Measurements from ENCODE around the gene RASA2.
A peak's percentile ranks its signal among the peaks of the same experiment; 100 is the strongest.
"Not testable (repeated sequence)": the region's sequence is repeated elsewhere in the genome, so short reads cannot be mapped to it uniquely, and the experiment has no call there.

Gene RASA2

GRCh38 chr3:141594357-141594756 lies 107.5 kb downstream of the RASA2 start:
- DNase-seq, result no peak

GRCh38 chr3:141597931-141598330 lies 111.1 kb downstream of the RASA2 start:
- no peak for DNase-seq

GRCh38 chr3:141600331-141600730 lies 113.5 kb downstream of the RASA2 start:
- DNase-seq, result no peak

GRCh38 chr3:141602706-141603105 lies 115.9 kb downstream of the RASA2 start:
- no peak for DNase-seq

GRCh38 chr3:141603473-141604035 lies 116.7 kb downstream of the RASA2 start:
- DNase-seq, result no peak

GRCh38 chr3:141605883-141606282 lies 119.1 kb downstream of the RASA2 start:
- no peak for DNase-seq

GRCh38 chr3:141608438-141608837 lies 121.6 kb downstream of the RASA2 start:
- no peak for DNase-seq

- no peak for DNase-seq
These were observed 124.1 kb downstream of the RASA2 start for GRCh38 chr3:141610939-141611338.

GRCh38 chr3:141618103-141618910 lies 131.5 kb downstream of the RASA2 start:
- no peak for DNase-seq

GRCh38 chr3:141618938-141619337 lies 132.1 kb downstream of the RASA2 start:
- DNase-seq, result no peak

- no peak for DNase-seq
These were observed 132.6 kb downstream of the RASA2 start for GRCh38 chr3:141619450-141619849.

- DNase-seq, result no peak
These were observed 136.9 kb downstream of the RASA2 start for GRCh38 chr3:141623691-141624090.

- no peak for DNase-seq
These were observed 138.7 kb downstream of the RASA2 start for GRCh38 chr3:141625506-141625905.

- DNase-seq, result not testable (repeated sequence)
These were observed 141.5 kb downstream of the RASA2 start for GRCh38 chr3:141628334-141628733.

GRCh38 chr3:141628868-141629441 lies 142.1 kb downstream of the RASA2 start:
- DNase-seq, result not testable (repeated sequence)

GRCh38 chr3:141629976-141630375 lies 143.1 kb downstream of the RASA2 start:
- no peak for DNase-seq

GRCh38 chr3:141632779-141633374 lies 146.1 kb downstream of the RASA2 start:
- no peak for DNase-seq

- no peak for DNase-seq
These were observed 155.4 kb downstream of the RASA2 start for GRCh38 chr3:141642215-141642614.

GRCh38 chr3:141643391-141643790 lies 156.6 kb downstream of the RASA2 start:
- DNase-seq, result no peak

- no peak for DNase-seq
These were observed 157.0 kb downstream of the RASA2 start for GRCh38 chr3:141643796-141644195.

GRCh38 chr3:141644931-141645330 lies 158.1 kb downstream of the RASA2 start:
- DNase-seq, result peak; percentile 86

- DNase-seq, result no peak
These were observed 160.1 kb downstream of the RASA2 start for GRCh38 chr3:141646760-141647561.

- no peak for DNase-seq
These were observed 160.7 kb downstream of the RASA2 start for GRCh38 chr3:141647562-141647915.

Data from activated T-cell treated with anti-CD3 and anti-CD28 coated beads, Interleukin-2, amount 50 U/mL, for 48 hours (primary cell).